GM18505 (cell line): ENCODE results near the gene PPP1R36.
"Not testable (repeated sequence)": the region's sequence is repeated elsewhere in the genome, so short reads cannot be mapped to it uniquely, and the experiment has no call there.

ENCODE experiments used
- ATAC-seq: cut with Tn5 transposase; IDR thresholded peaks from one replicate; pipeline ENCODE4 v1.9.1; 2021; ENCODE audit not compliant: unreplicated experiment
- POLR2A ChIP-seq: IDR thresholded peaks from 4 replicates; pipeline ENCODE4 v1.6.1; 2011; ENCODE audit warnings: borderline replicate concordance; ENCODE audit not compliant: insufficient read depth, insufficient read length; ENCODE audit errors: extremely low read depth

Gene PPP1R36

GRCh38 chr14:64563696-64564095 is 13.9 kb downstream of the PPP1R36 start:
- no peak for TF ChIP-seq POLR2A

GRCh38 chr14:64566651-64567122 is 16.9 kb downstream of the PPP1R36 start:
- ATAC-seq, result no peak
- no peak for TF ChIP-seq POLR2A

More at GRCh38 chr14:64563696-64564095, 13.9 kb downstream of the PPP1R36 start:
- no peak for ATAC-seq

GRCh38 chr14:64569138-64569631 is 19.4 kb downstream of the PPP1R36 start:
- TF ChIP-seq POLR2A, result no peak
- no peak for ATAC-seq

- ATAC-seq, result not testable (repeated sequence)
These were observed 19.9 kb downstream of the PPP1R36 start for GRCh38 chr14:64569646-64570045.

DNA sequence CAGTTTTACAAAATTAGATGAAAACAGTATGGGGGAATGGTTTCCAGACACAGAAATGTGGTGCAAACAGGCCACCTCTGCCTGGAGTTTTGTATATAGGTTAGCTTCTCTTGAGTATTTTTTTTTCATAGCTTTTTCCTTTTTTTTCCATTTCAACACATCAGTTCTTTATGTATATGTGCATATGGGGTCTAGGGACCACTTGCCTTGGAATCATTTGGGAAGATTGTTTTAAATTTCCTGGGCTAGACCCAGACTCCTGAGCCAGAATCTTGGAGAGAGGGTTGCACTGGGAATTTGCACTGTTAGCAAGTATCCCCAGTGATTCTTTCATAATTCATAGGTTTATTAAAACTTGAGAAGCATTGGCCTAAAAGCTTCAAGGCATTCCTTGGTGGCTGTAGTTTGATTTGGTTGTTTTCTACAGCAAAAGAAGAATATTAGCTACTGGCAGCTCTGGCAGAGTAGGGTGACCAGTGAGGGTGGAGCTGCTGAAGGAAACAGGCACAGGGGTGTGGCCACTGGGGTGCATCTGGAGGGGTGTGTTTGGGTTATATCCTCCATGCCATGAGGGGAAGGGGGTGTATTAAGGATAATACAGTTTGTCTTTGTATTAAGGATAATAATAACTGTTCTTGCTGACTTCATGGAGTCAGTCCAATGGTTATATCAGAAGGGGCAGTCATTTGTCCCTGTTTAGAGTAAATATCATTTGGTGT is 22.8 kb downstream of the PPP1R36 start:
- ATAC-seq, result no peak
- TF ChIP-seq POLR2A, result no peak

- ATAC-seq, result no peak
- no peak for TF ChIP-seq POLR2A
These were observed 23.3 kb downstream of the PPP1R36 start for GRCh38 chr14:64573109-64573508.

GRCh38 chr14:64574371-64575107 is 24.8 kb downstream of the PPP1R36 start:
- TF ChIP-seq POLR2A, result no peak
- no peak for ATAC-seq

GRCh38 chr14:64577211-64577610 is 27.4 kb downstream of the PPP1R36 start:
- ATAC-seq, result no peak
- no peak for TF ChIP-seq POLR2A

GRCh38 chr14:64580467-64580866 is 30.7 kb downstream of the PPP1R36 start:
- ATAC-seq, result no peak
- TF ChIP-seq POLR2A, result no peak

GRCh38 chr14:64581363-64581762 is 31.6 kb downstream of the PPP1R36 start:
- TF ChIP-seq POLR2A, result no peak
- no peak for ATAC-seq

DNA sequence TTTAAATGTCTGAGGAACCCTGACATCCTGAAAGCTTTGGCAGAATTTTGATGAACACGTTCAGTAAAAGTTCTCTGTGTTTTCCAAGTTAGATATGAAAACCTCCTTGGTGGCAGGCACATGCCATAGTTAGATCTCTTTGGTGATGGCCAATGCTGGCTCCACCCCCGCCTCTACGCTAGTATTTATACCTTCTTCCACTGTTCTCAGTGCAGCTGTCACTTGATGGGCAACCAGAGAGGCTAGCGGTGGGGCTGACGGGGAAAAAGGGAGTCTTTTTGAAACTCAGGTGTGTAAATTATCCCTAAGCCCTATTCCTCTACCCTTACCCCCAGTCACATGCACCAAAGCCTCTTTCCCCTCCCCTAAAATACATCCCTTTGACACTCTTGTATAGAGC is 32.1 kb downstream of the PPP1R36 start:
- ATAC-seq, result no peak
- TF ChIP-seq POLR2A, result no peak

DNA sequence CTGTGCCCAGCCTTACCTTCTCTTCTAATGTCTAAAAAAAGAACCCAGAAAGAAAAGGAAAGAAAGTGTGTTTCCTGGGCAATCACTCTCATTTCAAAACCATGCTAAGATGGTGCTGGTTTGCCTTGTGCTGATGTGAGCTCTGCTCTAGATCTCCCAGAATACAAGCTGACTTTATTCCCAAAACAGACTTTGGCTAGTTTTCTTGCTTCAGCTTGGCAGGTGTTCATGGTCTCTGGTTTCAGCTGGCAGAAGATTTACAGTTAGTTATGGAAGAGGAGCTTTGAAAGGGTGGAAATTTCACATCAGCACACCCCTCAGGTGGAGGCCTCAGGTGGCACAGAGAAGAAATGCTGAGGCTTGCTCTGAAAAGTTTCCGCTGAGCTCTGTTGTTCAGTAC is 34.4 kb downstream of the PPP1R36 start:
- no peak for ATAC-seq
- TF ChIP-seq POLR2A, result no peak

DNA sequence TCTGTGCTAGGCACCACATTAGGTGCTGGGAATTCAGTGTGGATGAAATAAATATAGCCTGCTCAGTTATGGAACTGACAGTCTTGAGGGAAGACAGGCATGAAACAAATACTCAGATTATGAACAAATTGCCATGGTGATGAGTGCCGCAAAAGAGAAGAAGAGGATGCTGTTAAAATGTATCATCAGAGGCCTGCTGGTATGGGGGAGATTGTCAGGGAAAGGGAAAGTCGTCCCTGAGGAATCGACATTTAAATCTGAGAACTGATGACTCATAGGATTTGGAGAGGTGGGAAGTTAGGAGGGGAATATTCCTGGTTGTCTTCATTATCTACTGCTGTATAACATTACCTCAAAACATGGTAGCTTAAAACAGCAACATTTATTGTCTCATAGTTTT is 42.0 kb downstream of the PPP1R36 start:
- ATAC-seq, result no peak
- no peak for TF ChIP-seq POLR2A

GRCh38 chr14:64594438-64594837 is 44.7 kb downstream of the PPP1R36 start:
- TF ChIP-seq POLR2A, result no peak
- no peak for ATAC-seq
